Lung (tissue), 12 donors: ENCODE results near the gene TTC4. TPM values are rescaled to one million over a fixed set of nuclear protein-coding genes. Genes with fewer than 3 reads are reported as not detected.

Source experiments
- ATAC-seq: fragments of 200-7000 bp; cut with Tn5 transposase; one replicate; pipeline ENCODE4 v1.9.1; 2020; ENCODE audit warnings: moderate number of reproducible peaks; ENCODE audit not compliant: insufficient read depth, low FRiP score
- DNase-seq, 3 donors: peaks; one replicate each; pipeline ENCODE4 v3.0.0-alpha.2; 2013 to 2017
- H3K27ac ChIP-seq, 2 donors: one replicate each; pipeline ENCODE4 v1.5.1; 2013; ENCODE audit warnings: mild to moderate bottlenecking in 2 of 2, moderate library complexity in 2 of 2, control low read depth in 1 of 2, inconsistent platforms in 1 of 2, low read depth in 1 of 2, low read length in 1 of 2
- H3K27me3 ChIP-seq, 3 donors: one replicate each; pipeline ENCODE4 v1.5.1; 2013; ENCODE audit warnings: low read length in 2 of 3; ENCODE audit not compliant: control insufficient read depth in 3 of 3, insufficient read depth in 3 of 3
- H3K36me3 ChIP-seq, 4 donors: one replicate each; pipeline ENCODE4 v1.5.1; 2013; ENCODE audit warnings: low read length in 4 of 4, mild to moderate bottlenecking in 1 of 4, moderate library complexity in 1 of 4; ENCODE audit not compliant: control insufficient read depth in 4 of 4, insufficient read depth in 4 of 4
- H3K4me1 ChIP-seq, 5 donors: one replicate each; pipeline ENCODE4 v1.5.1; 2013; ENCODE audit warnings: low read length in 5 of 5, mild to moderate bottlenecking in 2 of 5, moderate library complexity in 1 of 5; ENCODE audit not compliant: control insufficient read depth in 5 of 5, insufficient read depth in 5 of 5
- H3K4me3 ChIP-seq: one replicate; pipeline ENCODE4 v1.5.1; 2013; ENCODE audit warnings: mild to moderate bottlenecking, control low read depth, moderate library complexity
- H3K9ac ChIP-seq, 2 donors: one replicate each; pipeline ENCODE4 v1.5.1; 2013; ENCODE audit warnings: low read length in 2 of 2, control low read depth in 1 of 2; ENCODE audit not compliant: insufficient read depth in 1 of 2
- H3K9me3 ChIP-seq, 4 donors: one replicate each; pipeline ENCODE4 v1.5.1; 2013; ENCODE audit warnings: low read length in 3 of 4, mild to moderate bottlenecking in 1 of 4, moderate library complexity in 1 of 4; ENCODE audit not compliant: control insufficient read depth in 4 of 4, insufficient read depth in 3 of 4
- CTCF ChIP-seq: IDR thresholded peaks from 2 replicates; pipeline ENCODE4 v1.5.1; 2012; ENCODE audit warnings: mild to moderate bottlenecking; ENCODE audit errors: control extremely low read depth, extremely low read depth
- WGBS, 2 donors: extraction: QIAGEN DNeasy Blood & Tissue Kit; methylation state at CpG; one replicate each; pipeline ENCODE4 v1.1.7; 2013; 5-methylcytosine and 5-hydroxymethylcytosine counted together
- polyA plus RNA-seq, 2 donors: library from polyadenylated mRNA; stranded (reverse); fragments of 200-250 nt; gene quantifications; one replicate each; pipeline ENCODE4 v1.2.1, GENCODE V29; 2013
- total RNA-seq, 2 donors: library from RNA; depleted of rRNA in 1 of 2; stranded (reverse); fragments of >200 nt in 1 of 2; gene quantifications; one replicate each; pipeline ENCODE4 v1.2.1, GENCODE V29; 2014 to 2021
- donor health status: control.
- donor health status: control.
- donor health status: Bipolar disorder and iron deficiency.
- donor health status: healthy.
- donor health status: DM: yes; HTN: yes; CAD: no.

The TTC4 gene
- total and polyA plus RNA-seq, 4 donors: 11.6 to 18.4 (median 16.7) TPM

GRCh38 chr1:54710841-54711240, 4.8 kb upstream of the TTC4 start:
- Histone ChIP-seq H3K36me3 (no peaks in the 10 kb centered on the region), H3K4me1 (peaks cover 0 to 6% (median 0%) of the 10 kb centered on the region in 5 donors), H3K9ac (no peak overlapping the region), H3K9me3 (no peaks in the 10 kb centered on the region), H3K27ac (no peak overlapping the region), H3K27me3 (peaks cover 0 to 2% (median 0%) of the 10 kb centered on the region in 3 donors), H3K4me3 (no peak overlapping the region)
- DNase-seq (no peak), ATAC-seq (no peak)
- no peak for TF ChIP-seq CTCF
- WGBS, 2 donors: 73 to 91% methylated on average over 6 of the region's 6 CpGs

- TF ChIP-seq CTCF: no peak
- Histone ChIP-seq H3K27me3 (peaks cover 0 to 2% (median 0%) of the 10 kb centered on the region in 3 donors), H3K9me3 (no peaks in the 10 kb centered on the region), H3K9ac (no peak overlapping the region), H3K4me1 (peaks cover 0 to 10% (median 3%) of the 10 kb centered on the region in 5 donors), H3K4me3 (no peak overlapping the region), H3K27ac (no peak overlapping the region), H3K36me3 (no peaks in the 10 kb centered on the region)
- no peak for DNase-seq
- WGBS, 2 donors: 89 to 94% methylated on average over 10 of the region's 10 CpGs
- ATAC-seq: no peak
Observed at GRCh38 chr1:54711536-54711935, 4.1 kb upstream of the TTC4 start.

GRCh38 chr1:54714881-54715492, 674 bp upstream of the TTC4 start:
- no peak for TF ChIP-seq CTCF
- Histone ChIP-seq H3K27me3 (no peaks in the 10 kb centered on the region), H3K4me1 (peaks cover 0 to 15% (median 3%) of the 10 kb centered on the region in 5 donors), H3K9me3 (no peaks in the 10 kb centered on the region), H3K4me3 (no peak overlapping the region), H3K36me3 (peaks cover 0 to 11% (median 4%) of the 10 kb centered on the region in 4 donors), H3K27ac (peak overlapping the region; percentile 56 to 62), H3K9ac (peak overlapping the region in 1 of 2 donors; percentile 50)
- DNase-seq: no peak
- 92% methylated on average over 7 of the region's 7 CpGs for WGBS, 2 donors
- ATAC-seq: no peak
